NCI-H82 treated with DMSO at 0.1 percent for 48 hours (cell line): ENCODE data around the gene ADAMTS2.

Source experiments
- DNase-seq: peaks from one replicate; lab custom pipeline; 2025; ENCODE audit not compliant: unreplicated experiment; lab: John Stamatoyannopoulos, UW

Gene ADAMTS2

DNA sequence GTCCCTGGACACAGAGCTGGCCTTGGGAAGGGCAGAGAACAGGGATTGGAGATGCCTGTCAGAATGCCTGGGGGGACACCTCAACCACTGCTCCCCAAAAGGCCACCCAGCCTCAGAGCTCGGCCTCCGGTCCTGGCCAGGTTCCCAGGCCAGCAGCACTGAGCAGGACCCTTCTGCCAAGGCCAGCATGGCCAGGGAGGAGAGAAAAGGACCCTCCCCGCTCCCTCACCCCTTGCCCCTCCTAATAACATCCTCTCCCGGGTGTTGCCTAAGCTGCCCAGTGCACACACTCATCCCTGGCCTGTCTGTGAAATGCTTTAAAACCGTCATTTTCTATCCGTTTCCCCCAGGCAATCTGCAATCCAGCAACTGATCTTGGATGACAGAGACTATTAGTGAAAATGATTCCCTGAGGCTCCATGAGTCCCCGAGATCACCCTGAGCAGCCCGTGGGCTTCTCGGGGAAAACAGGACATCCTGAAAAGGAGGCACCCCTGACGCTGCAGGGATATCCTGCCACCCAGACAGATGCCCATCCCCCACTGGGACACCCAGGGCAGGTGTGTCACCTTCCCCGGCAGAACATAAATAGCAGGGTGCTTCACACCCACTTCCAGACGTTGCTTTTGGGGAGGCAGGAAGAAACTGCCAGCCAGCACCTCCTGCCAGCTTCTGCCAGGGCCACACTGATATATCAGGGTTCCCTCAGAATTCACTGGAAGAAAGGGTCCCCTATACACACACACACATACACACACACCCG, 75.3 kb downstream of the ADAMTS2 start:
- no peak for DNase-seq

DNA sequence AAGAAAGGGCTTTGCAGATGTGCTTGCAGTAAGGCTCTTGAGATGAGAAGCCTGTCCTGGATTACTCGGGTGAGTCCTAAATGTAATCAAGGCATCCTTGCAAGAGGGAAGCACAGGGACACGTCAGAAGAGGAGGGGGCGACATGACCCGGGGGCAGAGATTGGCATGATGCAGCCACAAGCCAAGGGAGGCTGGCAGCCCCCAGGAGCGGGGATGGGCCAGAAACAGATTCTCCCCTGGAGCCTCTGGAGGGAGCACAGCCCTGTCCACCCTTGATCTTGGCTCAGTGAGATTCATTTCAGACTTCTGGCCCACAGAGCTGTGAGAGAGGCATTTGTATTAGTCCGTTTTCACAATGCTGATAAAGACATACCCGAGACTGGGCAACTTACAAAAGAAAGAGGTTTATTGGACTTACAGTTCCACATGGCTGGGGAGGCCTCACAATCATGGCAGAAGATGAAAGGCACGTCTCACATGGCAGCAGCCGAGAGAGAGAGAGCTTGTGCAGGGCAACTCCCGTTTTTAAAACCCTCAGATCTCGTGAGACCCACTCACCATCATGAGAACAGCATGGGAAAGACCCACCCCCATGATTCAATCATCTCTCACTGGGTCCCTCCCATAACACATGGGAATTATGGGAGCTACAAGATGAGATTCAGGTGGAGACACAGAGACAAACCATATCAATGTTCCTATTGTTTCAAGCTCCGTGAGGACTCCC, 76.1 kb downstream of the ADAMTS2 start:
- DNase-seq, result no peak

DNA sequence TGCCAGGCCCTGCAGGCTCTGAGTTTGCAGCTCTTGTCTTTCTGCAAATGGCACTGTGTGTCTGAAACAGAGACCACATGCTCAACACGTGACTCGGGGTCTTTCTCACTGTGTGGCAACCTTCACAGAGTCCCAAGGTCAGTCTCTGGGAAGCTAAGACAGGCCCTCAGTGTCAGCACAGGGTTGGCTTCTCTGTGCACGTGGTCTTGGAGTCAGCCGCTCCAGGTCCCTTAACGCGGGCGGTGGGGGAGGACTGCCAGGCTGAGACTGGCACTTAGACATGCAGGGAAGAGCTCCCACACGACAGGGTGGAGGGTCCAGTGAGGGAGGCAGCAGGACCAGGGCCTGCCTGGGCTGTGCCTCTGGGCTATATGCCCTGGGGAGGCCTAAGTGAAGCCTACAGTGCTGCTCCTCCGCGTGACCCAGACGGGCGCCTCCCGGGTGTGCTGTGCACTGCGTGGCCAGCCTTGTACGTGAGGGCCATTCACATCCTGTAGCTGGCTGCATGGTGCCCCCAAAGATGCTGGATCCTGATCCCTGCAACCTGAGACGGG, 76.8 kb downstream of the ADAMTS2 start:
- DNase-seq, result no peak

DNA sequence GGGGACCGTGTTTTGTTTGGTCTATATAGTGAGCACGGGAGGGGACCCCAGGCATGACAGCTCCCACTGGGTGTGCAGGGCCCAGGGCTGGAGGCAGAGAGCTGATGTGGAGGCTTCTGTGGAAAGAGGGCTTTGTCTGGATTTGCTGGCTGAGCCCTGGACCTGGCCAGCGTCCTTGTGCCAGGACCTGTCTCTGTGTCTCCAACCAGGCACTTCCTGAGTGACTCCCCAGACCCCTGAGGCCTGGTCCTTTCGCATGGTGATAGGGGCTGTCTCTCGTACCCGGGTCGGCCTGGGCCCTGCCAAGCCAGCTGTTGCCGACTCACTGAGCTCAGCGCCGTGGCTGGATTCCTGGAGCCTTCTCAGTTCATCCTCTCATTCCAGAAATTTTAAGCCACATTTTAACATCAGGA, 77.6 kb downstream of the ADAMTS2 start:
- DNase-seq, result no peak

DNA sequence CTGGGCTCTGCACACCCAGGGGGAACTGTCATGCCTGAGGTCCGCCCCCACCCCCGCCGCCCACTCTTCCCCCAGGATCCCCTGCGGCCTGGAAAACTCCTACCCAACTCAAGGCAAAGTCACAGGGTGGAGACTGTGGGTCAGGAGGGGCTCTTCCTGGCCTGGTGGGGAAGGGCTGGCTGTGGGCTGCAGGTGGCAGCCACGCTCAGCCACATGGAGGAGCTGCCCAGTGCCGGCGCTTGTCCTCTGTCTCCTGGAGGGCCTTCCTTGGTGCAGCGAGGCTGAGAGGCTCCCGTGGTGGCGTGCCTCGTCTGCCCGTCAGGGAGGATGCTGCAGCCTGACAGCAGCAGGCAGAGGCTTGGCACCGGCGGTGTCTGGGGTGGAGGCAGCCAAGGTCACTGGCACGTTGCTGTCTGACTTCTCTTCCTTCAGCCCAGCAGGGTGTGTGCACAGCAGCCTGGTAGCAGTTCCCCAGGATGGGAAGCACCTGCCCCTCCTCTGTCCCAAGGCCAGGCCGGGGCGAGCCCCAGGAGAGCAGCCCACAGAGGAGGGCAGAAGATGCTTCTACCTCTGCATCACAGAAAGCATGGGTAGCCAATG, 78.1 kb downstream of the ADAMTS2 start:
- DNase-seq, result no peak

DNA sequence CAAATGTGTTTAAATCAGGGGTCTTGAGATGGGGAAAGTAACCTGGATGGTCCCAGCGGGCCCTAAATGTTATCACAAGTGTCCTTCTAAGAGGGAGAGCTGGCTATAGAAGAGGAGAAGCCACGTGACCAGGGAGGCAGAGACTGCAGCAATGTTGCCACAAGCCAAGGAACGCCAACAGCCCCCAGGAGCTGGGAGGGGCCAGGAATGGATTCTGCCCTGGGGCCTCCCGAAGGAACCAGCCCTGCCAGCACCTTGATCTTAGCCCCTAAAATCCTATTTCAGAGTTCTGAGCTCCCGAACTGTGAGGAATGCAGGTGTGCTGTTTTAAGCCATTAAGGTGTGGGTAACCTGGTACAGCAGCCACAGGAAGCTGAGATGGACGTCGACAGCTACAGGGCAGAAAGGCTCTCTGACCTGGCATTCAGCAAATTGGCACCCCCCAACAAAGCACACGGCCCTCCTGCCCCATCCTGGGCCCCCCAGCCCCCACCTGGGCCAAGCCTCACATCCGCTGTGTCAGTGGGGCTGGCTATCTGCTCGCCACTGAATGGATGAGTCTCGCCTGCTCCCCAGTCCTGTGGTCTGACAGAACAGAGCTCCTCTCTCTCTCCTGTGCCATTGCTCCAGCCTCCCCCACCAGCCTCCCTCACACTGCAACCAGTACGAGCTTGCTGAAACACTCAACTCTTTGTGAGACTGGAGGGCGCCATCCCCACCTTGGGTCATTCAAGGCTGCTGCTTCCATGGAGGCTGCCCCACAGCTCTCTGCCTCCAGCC, 78.8 kb downstream of the ADAMTS2 start:
- no peak for DNase-seq

DNA sequence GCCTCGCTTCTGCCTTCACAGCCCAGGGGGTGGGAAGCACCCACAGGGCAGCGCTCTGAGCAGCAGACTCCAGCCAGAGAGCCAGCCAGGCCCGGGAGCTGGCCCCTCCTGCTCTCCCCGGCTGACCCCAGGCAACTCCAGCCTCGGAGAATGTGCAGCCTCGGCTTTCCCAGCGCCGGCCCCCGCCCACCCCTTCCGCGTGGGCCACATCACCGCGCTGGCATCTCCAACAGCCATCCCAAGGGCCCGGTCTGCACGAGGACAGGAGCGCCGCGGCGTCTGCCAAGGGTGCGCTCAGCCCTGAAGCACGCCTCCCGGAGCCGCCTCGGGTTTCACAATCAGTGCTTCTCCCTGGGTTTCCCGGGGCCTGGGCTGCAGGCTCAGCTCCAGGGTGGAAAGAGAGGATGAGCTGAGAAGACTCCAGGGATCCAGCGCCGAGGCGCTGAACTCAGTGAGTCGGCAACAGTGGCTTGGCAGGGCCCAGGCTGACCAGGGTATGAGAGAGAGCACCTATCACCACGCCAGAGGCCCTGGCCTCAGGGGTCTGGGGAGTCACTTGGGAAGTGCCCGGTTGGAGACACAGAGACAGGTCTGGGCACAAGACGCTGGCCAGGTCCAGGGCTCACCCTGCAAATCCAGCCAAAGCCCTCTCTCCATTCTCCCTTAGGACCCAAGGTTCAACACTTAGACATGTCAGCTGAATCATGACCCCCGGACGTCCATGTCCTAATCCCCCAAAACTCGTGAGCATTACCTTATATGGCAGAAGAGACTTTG, 79.6 kb downstream of the ADAMTS2 start:
- DNase-seq, result no peak

DNA sequence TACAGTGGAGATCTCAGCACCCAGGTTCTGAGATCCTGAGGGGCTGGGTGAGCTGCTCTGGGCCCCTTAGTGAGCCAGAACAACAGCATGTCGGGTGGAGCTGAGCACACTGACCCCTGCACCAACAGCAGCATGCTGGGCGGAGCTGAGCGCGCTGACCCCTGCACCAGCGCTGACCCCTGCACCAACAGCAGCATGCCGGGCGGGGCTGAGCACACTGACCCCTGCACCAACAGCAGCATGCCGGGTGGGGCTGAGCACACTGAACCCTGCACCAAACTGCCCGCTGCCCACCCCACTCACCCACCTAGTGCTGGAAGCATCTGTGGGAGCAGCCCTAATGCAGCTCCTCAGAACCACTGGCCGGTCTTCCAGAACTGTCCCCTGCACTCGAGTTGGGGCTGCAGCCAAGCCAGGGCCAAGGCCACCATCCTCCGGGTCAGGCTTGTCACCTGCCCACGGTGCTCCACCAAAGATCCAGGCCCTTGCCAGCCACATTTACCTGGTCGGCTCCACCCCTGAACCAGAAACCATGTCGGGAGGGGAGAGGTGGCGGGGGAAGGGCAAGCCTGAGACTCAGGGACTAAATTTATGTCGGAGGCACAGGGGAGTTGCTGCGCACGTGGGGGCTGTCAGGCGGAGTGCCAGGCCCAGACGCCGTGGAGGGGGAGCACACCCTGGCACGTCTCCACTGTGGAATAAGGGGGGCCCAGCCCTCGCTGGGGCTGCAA, 80.3 kb downstream of the ADAMTS2 start:
- no peak for DNase-seq

DNA sequence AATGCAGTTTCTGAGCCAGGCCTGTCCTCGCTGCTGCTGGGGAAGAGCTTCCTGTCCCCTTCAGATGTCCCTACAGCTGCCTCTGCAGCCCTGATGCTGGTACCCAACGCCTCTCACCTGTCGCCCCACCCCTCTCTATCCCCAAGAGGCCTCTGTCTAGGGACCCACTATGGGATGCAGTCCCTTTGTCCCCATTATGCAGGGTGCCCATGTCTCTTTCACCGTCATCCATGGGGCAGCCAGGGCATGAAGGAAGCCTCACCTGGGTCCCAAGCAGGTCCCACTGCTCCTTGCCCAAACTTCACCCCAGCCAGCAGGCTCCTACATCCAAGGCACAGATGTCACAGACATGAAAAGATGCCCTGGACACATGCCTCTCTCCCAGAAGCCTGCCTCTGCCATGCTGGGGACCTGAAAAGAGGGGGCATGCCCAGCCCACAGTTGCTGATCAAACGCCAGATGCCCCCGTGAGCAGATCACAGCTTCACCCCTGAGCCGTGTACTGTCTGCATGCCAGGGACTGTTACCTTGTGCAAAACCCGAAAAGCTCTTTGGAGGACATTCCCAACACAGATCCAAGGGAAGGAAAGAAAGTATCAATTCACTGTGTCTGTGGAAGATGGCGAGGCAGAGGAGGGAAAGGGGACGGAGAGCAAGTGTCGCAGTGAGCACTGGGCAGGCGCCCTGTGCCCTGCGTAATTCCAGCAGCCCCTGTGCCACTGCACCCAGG, 81.0 kb downstream of the ADAMTS2 start:
- no peak for DNase-seq

DNA sequence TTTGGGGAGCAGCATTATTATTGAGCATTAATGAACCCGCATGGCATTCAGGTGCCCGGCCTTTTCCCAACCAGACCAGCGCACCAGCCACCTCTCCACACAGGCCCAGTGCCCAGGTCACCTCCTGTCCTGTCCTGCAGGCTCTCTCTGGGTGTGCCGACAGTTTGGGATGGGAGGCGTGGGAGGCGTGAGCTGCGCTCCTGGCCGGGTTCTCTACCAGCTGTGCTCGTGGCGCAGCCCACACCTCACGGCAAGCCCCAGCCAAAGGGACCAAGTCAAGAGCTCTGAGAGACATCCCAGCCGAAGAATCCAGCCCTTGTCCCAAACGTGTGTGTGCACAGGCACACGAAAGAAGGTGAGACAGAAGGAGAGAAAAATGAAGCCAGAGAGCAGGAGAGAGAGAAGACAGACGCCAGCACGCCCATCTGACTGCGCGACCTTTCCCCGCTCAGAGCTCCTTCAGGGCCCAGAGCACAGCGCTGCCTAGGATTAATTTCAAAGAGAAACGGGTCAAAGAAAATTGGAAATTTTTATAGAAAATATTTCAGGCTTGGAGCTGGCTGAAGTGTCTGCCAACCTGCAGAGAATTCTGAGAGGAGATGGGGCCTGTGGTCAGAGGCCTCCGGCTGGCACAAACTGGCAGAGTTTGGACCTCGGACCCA, 81.7 kb downstream of the ADAMTS2 start:
- no peak for DNase-seq

DNA sequence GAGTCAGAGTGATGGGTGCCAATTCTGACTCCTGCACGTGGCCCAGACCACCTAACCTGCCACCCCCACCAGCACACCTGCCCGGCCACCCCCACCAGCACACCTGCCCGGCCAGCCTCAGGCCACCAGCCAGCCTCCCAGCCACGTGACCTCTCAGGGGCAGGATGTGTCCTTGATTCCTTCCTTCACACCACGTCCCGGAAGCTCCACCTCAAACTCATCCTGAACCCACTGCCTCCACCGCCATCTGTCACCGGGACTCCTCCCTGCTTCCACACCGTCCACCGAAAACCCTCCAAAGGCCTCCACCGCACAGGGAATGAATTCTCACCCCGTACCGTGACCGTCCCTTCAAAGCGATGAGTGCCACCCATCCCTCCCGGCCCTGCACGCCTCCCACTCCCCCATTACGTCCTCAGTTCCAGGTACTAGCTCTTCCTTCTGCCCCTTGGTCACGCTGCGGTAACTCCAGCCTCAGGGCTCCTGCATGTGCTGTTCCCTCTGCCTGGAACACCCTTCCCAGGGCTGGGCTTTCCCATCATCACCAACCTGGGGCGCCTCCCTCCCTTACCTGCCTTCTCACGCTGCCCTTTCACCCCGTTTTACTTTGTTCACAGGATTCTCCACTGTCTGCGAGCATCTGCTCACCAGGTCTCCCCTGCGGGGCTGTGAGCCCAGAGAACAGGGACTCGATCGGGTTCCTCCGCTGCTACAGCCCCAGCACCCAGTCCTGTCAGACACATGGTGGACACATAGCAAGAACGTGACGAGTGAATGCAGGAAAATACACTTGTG, 82.9 kb downstream of the ADAMTS2 start:
- no peak for DNase-seq

DNA sequence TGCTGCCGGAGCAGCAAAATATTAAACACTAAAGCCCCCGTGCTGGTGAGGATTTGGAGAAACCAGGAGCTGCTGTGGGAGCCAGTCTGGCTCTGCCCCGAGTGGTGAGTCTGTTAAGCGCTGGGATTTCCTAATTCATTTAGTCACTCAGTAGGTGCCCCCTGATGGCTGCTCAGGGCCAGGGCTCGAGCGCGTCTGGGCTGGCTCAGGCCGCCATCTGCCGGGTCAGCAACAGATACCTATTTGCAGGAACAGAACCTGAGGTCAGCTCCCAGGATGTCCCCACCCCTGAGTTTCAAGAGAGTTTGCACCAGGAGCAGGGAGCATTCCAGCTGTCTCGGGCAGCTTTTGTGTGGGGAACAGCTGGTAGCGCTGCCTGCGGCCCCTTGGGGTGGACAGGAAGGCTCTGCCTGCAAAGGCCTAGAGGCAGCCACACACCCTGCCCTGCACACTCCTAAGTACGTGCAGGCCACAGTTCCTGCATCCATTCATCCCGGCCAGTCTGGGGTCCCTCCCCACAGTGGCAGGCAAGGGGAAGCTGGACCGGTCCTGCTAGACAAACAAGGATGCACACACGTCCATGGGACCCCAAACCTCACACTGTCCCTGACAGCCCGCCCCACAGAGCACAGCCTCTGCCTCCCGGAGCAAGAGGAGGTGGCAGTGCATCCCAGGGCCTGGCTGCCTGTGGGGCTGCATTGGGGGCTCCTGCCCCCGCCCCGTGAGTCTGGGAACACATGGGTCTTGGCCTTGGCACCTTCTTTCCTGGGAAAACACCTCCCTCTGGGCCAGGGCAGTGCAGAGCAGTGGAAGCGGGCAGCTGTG, 83.7 kb downstream of the ADAMTS2 start:
- peak; percentile 48 for DNase-seq

DNA sequence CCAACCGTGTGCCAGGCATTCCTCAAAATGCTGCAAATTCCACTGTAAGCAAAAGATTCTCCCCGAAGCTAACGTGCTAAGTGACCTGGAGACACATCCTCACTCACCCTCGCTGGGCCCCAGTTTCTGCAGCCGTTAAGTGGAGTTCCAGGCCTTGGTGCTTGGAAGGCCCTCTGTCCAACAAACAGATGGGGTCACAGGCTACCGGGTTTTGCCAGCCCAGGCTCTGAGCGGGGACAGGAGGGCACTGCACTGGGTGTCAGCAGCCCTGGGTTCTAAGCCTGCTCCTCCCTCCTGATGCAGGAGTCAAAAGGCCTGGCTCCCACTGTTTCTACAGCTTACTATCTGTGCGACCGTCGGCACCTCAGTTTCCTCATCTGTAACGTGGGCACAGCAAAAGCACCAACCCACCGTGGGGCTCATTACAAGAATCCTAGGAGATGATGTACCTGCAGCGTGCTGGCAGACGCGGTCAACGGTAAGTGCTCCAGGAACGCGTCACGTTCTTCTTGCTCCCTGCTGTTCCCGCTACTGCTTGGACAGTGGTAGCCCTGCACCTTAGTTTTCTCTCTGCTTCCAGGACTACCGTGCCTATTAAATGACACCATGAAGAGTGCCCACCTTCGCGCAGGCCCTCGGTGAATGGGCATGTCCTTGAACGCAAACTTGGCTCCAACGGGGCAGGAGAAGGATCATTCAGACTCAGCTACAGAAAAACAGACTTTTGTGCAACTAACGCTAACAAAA, 84.8 kb downstream of the ADAMTS2 start:
- DNase-seq, result no peak

DNA sequence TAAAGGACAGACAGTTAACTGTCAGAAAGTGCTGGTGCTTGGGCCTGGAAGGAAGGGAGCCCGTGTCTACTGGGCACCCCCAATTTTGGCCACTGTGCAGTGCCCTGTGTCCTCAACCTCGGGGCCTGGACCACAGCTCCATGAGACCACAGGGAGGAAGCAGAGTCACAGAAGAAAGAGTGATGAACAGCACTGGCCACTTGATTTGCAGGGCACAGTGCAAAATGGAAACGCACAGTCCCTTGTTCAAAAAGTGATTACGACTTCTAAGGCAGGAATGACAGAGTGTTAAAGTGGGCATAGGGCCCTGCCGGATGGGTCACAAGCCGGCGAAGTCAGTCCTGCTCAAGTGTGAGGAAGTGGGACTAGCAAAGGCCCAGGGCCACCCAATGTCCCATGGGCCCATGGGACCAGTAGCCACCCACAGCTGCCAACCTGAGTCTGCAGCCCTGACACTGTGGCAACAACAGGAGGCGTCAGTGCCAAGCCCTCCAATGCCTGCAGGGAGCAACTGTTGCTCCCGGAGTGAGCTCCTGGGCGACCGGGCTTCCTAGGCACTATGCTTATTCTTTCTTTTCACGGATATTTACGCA, 85.4 kb downstream of the ADAMTS2 start:
- no peak for DNase-seq

DNA sequence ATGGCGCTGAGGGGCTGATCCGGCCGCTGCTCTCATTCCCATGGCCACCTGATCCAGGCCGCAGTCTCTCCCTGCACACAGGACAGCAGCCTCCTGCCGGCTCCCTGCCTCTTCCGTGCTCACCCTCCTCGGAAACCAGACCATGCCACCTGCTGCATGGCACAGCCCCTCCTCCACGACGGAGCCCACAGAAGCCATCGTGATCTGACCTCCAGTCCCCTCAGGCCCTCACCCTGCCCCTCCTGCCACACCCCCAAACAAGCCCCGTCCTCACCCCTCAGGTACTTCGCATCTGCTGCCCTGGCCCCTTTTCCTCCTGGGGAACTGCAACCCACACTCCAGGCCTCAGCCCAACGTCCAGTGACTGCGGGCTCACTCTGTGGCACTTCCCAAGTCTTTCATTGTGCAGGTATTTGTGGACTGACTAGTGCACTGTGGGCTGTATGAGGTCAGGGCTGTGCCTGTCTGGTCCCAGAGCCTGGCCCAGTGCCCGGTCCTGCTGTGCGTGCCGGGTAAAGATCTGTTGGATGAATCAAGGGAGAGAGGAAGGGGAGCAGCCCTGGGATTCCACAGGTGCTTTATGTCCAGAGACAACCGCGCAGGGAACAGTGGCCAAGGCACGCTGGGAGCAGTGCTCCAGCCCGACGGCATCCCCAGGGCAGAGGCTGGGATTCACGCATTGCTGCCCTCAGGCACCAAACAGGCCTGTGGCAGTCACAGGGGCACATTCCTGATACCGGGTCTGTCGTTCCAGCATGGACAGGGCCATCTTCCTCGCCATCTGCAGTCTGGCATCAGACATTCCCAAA, 86.1 kb downstream of the ADAMTS2 start:
- no peak for DNase-seq
